ENCODE measurements around the gene PTMA. TPM values are rescaled to one million over a fixed set of nuclear protein-coding genes. Genes with fewer than 3 reads are reported as not detected.

Gene PTMA
- total and polyA plus RNA-seq, 9 of the 15 experiments (the other 6 are each of a cell fraction or from before 2014, with no cell fraction given): 429 to 2,322 (median 1,578) TPM

GRCh38 chr2:231706731-231707624 lies 1.3 kb upstream of the PTMA start (continued):
- TF ChIP-seq MYBL2 (IDR thresholded peaks at IDR 0.05; ENCODE audit: low read depth) (peak; percentile 61), MYBL2 (CRISPR knock-in tag; IDR thresholded peaks at IDR 0.05; ENCODE audit: borderline replicate concordance) (no peak), ARHGAP35 (IDR thresholded peaks at IDR 0.05; ENCODE audit: partially characterized antibody) (no peak), ZNF431 (CRISPR knock-in tag; IDR thresholded peaks at IDR 0.05) (no peak), NRF1 (conservative IDR thresholded peaks at IDR 0.05 in 1 of 2, IDR thresholded peaks at IDR 0.05 in 1 of 2) (peak; percentile 2 to 36; a peak in 1 of 4 replicates), TGIF2 (CRISPR knock-in tag; IDR thresholded peaks at IDR 0.05) (no peak), SNIP1 (IDR thresholded peaks at IDR 0.05; ENCODE audit: low read depth) (no peak), BMI1 (IDR thresholded peaks at IDR 0.05; ENCODE audit: low read length) (no peak), ELK3 (CRISPR knock-in tag; IDR thresholded peaks at IDR 0.05) (no peak), HDAC6 (IDR thresholded peaks at IDR 0.05; ENCODE audit: low read depth, low read length) (no peak), ASH1L (IDR thresholded peaks at IDR 0.05; ENCODE audit: borderline replicate concordance, low read depth, partially characterized antibody) (peak; percentile 90), HDGF (IDR thresholded peaks at IDR 0.05) (no peak), CLOCK (CRISPR knock-in tag; IDR thresholded peaks at IDR 0.05; ENCODE audit: borderline replicate concordance) (no peak), NUFIP1 (IDR thresholded peaks at IDR 0.05; ENCODE audit: partially characterized antibody) (peak; percentile 60), CTBP1 (IDR thresholded peaks at IDR 0.05; ENCODE audit: borderline replicate concordance) (no peak; the same call in 1 of the 2 replicates), CBX8 (IDR thresholded peaks at IDR 0.05; ENCODE audit: borderline replicate concordance, extremely low read depth, low read depth, low read length, poor library complexity, severe bottlenecking) (no peak), TEAD1 (CRISPR knock-in tag; IDR thresholded peaks at IDR 0.05) (0 out of 4 replicates have a peak, but pooled peaks of 1 of the 2 experiments have one; percentile 47), CAMTA2 (CRISPR knock-in tag; conservative IDR thresholded peaks at IDR 0.05) (no peak), ILK (tag; IDR thresholded peaks at IDR 0.05; ENCODE audit: borderline replicate concordance, low read depth) (no peak), SP1 (CRISPR knock-in tag; IDR thresholded peaks at IDR 0.05) (peak; percentile 76)
- TF ChIP-seq, protein P1, sequence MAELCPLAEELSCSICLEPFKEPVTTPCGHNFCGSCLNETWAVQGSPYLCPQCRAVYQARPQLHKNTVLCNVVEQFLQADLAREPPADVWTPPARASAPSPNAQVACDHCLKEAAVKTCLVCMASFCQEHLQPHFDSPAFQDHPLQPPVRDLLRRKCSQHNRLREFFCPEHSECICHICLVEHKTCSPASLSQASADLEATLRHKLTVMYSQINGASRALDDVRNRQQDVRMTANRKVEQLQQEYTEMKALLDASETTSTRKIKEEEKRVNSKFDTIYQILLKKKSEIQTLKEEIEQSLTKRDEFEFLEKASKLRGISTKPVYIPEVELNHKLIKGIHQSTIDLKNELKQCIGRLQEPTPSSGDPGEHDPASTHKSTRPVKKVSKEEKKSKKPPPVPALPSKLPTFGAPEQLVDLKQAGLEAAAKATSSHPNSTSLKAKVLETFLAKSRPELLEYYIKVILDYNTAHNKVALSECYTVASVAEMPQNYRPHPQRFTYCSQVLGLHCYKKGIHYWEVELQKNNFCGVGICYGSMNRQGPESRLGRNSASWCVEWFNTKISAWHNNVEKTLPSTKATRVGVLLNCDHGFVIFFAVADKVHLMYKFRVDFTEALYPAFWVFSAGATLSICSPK (IDR thresholded peaks at IDR 0.05; ENCODE audit: borderline replicate concordance): no peak

Data from K562 (cell line).